HCEC 1CT (cell line): Measurements from ENCODE around the gene ZKSCAN8.
A peak's percentile ranks its signal among the peaks of the same experiment; 100 is the strongest.
"Not testable (repeated sequence)": the region's sequence is repeated elsewhere in the genome, so short reads cannot be mapped to it uniquely, and the experiment has no call there.

ENCODE experiments used
- DNase-seq: peaks from one replicate; pipeline ENCODE4 v3.0.0-alpha.2; 2017

ZKSCAN8 gene

DNA sequence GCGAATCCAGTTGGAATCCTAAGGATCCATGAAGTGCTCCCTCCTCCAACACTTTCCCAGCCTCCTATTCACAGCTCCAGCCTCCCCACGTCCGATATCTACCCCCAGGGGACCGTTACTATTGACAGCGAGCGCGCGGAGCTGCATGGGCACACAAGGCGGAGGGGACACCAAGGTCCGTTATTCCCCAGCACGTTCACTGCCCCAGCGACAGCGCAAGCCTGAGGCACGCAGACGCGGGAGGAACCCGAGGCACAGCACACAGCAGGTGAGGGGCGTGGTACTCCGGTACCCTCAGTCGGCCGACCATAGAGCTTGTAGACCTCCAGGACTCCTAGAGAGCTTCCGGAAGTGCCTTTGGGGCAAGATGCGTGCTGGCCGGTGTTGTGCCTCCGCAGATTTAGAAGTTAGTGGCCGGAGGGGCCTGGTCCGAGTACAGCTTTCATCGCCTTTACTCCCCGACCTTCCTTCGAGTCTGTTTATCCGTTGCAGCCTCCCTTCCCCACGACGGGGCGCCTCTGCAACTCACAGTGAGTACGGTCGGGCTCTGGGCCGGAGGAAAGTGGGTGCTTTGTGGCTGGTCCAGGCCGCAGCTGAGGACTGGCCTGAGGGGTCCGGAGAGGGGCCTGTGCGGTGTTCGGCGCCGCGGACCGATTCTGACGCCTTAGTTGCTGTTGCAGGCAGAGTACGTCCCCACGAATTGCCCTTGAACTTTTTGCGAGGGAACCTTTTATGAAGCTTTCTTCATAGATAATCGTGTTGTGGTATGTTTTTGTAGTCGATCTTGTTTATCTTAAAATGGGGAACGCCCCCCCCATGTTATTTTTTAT lies at the start of gene ZKSCAN8:
Gene ZKSCAN8, plus strand, starts transcription at position 384 of the 830 bp plus-strand sequence. CDS start 6,525 bp downstream, outside the sequence.
- DNase-seq, result peak; percentile 86

DNA sequence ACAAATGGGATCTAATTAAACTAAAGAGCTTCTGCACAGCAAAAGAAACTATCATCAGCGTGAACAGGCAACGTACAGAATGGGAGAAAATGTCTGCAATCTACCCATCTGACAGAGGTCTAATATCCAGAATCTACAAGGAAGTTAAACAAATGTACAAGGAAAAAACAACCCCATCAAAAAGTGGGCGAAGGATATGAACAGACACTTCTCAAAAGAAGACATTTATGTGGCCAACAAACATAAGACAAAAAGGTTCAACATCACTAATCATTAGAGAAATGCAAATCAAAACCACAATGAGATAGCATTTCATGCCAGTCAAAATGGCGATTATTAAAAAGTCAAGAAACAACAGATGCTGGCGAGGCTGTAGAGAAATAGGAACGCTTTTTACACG lies 39.5 kb upstream of the ZKSCAN8 start:
- not testable (repeated sequence) for DNase-seq

DNA sequence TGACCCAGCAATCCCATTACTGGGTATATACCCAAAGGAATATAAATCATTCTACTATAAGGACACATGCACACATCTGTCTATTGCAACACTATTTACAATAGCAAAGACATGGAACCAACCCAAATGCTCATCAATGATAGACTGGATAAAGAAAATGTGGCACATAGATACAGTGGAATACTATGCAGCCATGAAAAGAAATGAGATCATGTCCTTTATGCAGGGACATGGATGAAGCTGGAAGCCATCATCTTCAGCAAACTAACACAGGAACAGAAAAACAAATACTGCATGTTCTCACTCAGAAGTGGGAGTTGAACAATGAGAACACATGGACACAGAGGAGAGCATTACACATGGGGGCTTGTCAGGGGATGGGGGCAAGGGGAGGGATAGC lies 39.0 kb upstream of the ZKSCAN8 start:
- DNase-seq, result not testable (repeated sequence)

DNA sequence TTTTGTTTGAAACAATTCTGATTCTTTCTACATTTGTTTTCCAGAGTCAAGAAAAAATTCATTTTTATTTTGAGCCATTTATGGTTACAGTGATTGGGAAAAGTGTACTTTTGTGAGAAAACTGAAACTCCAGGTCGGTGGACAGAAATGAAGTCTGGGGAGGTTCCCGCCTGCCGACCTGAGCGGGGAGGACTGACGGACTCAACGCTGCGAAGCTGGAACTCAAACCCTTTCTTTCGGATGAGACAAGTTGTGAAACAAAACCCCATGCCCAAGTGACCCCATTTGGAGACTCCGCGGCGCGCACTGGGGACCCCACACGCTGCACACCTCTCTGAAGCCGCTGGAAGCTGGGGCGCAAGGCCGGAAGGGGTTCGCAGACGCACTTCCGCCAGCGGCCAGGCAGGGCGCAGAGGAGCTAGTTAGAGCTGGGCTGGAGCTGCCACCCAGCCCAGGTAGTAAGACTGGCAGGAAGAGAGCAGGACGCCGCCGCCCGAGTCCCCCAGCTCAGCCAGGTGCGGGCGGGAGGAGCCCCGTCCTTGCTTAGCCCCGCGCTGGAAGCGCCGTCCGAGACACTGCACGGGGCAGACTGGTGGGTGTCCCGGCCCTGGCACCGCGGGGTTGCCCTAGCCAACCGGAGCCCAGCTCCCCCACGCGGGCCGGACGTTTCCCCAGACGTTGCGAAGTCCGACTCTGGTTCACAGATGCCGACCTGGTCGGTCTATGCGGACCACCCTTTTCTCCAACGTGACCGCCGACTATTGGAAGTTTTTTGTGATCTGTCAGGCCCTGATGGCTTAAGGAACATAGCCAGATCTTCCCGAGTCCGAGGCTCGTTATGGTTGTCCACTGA lies 37.1 kb upstream of the ZKSCAN8 start:
- DNase-seq, result peak; percentile 78

DNA sequence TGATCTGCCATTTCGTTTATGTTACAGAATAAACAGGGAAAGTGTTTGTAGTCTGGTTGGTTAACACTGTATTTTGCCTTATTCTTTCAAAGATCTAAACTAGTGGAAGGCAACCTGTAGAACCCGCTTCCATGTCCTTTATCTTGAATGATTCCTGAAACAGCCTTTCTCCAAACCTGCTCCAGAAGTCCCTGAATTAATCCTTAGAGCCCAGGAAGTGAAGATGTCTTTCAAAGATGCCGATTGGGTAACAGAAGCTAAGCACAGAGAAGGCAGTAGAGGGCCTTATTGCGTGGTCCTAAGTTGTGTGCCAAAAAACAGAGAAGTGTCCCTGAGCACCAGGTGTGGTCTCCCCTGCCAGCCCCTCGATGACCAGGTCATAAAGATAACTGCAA lies 36.4 kb upstream of the ZKSCAN8 start:
- peak; percentile 36 for DNase-seq

DNA sequence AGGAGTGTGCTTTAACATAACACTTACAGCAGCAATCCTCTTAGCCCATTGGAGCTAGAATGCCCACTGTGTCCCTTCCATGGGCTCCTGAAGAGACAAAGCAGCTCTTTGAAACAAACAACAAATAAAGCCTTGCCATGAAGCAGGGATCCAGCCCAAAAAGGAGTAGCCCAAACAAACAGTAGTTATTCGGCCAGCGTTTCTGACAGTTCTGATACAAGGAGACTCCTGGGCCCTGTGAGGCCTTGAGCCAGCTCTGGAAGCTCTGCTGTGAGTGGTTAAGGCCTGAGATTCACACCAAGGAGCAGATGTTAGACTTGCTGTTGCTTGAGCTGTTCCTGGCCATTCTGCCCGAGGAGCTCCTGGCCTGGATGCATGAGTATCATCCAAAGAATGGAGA lies 34.2 kb upstream of the ZKSCAN8 start:
- no peak for DNase-seq

DNA sequence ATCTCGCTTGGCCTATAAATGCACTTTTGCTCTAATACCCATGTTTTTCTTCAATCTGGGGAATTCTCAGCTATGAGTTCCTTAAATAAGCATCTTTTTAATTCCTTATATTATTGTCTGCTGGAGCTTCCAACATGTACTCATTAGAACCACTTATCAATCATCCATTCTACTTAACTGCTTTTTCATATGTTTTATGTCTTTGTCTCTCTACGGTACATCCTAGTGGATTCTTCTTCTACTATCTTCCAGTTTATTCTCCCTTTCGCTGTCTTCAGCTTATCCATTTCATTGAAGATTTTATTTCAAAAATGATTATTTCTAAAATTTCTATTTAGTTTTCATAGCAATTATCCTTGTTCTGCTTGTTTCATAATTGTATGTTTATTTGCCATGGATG lies 29.7 kb upstream of the ZKSCAN8 start:
- no peak for DNase-seq

DNA sequence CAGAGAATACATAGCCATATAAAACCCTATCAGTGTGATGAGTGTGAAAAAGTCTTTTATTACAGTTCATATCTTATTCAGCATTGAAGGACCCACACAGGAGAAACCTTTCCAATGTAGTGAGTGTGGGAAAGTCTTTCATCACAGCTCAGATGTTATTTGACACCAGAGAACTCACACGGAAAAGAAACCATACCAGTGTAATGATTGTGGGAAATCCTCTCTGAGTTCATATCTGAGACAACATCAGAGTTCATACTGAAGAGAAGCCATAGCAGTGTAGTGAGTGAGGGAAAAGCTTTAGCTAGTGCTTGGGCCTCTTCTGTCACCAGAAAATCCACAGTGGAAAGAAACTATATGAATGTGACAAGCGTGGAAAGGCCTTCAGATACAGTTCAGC lies 25.9 kb upstream of the ZKSCAN8 start:
- no peak for DNase-seq

DNA sequence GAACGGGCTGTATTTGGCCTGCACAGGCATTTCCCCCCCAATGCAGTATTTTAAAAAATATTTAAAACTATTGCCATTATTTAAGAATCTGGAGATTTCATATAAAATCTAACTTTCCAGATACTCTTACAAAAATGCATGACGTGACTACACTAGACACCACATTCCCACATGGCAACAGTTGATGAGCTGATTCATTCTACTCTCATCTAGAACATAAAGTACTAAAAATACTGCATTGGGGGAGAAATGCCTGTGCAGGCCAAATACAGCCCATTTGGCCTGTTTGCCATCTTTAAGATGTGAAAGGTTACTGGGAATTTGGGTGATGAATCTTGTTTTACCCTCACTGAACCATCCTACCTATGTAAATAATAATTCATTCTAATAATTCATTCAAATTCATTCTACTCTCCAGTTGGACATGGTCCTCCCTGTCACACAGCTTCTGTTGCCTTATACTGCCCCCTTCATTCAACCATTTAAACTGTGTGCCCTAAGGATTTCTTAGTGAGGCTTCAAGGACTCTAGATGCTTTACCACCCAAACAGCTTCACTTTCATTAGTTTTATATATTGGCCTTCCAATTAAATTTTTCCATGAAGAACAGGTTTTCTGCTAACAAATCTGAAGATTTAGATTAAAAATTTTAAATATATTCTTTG lies 24.2 kb upstream of the ZKSCAN8 start:
- peak; percentile 72 for DNase-seq

DNA sequence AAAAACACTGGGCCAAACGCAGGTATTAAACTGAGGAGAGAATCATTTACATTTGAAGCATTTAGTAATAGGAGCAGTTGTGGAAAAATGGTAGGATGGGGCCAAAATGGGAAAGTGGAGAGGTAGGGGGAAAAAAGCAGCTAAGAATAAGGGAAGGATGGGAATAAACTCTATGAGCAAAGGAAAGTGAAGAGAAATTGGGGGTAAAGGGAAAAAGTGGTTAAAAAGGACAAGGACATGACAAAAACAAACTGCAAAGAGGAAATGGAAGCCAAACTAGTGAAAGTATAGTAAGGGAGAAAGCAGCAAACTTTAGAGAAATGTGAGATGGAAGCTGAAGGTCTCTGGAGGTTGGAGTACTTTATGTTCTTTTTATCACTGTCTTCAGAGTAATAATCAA lies 23.5 kb upstream of the ZKSCAN8 start:
- DNase-seq, result no peak

DNA sequence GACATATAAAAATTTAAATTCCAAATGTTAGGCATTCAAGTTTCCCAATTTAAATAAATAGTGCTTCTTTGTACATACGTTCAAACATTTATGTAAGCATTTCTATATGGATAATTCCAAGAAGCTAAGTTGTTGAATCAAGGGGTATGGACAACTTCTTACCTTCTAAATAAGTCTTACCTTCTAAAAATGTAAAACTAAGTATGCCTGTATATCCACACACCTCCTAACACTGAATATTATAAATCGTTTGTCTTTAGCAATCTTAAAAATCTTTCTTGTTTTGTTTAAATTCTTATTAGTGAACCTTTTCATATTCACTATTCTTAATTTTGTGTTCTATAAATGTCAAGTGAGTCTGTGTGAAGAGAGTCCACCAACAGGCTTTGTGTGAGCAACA lies 19.8 kb upstream of the ZKSCAN8 start:
- DNase-seq, result no peak

DNA sequence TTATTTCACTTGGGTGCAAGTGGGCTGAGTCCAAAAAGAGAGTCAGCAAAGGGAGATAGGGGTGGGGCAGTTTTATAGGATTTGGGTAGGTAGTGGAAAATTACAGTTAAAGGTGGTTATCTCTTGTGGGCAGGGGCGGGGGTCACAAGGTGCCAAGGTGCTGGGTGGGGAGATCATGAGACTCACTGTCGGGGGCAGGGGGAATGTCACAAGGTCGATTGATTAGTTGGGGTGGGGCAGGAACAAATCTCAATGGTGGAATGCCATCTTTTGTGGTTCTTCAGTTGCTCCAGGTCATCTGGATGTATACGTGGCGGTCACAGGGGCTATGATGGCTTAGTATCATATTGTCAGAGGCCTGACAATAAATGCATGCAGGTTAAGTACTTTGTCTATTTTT lies 19.4 kb upstream of the ZKSCAN8 start:
- not testable (repeated sequence) for DNase-seq

DNA sequence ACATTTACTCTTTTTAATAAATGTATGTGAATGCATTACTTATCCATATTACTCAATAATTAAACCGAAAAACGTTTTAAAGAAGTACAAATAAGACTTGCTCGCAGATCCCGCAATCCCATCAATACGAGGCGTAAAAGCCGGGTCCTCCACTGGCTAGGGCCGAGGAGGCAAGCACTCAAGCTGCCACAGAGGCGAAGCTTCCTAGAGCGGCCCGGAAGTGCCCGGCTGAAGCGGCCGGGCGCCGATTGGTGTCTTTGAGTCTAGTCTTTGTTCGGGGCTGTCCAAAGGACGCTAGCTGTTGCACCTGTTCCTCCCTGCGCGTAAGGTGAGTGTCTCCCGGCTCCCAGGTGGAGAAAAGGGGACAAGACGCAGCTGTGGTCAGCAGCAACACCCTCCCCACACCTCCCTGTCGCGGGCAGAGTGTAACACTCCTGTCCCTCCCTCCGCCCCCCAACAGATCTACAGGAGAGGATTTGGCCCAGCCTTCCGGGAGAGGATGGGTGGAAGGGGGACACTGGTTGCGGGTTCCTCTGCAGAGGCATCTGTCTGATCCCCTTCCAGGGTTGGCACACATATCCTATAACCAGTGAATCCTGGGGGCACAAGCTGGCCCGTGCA lies 17.2 kb upstream of the ZKSCAN8 start, which contains the start of gene ZSCAN16:
Gene ZSCAN16, plus strand, starts transcription at position 260 of the 621 bp plus-strand sequence. CDS start 835 bp downstream, outside the sequence.
- peak; percentile 85 for DNase-seq

DNA sequence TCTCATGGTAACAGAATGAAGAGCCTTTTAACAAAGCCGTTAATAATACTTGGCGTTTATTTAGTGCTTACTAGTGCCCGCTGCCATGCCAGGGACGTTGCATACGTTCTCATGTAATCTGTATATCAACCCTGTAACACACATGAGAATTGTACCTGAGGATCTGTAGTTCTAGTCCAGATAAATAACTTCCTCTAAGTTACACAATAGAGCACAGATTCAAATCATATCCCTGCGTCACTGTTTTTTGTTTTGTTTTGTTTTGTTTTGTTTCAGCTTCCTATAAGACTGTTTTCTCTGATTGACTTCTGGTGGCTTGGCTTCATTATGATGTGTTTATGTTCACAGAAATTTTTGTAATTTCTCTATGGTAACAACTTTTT lies 16.7 kb upstream of the ZKSCAN8 start:
- DNase-seq, result no peak

DNA sequence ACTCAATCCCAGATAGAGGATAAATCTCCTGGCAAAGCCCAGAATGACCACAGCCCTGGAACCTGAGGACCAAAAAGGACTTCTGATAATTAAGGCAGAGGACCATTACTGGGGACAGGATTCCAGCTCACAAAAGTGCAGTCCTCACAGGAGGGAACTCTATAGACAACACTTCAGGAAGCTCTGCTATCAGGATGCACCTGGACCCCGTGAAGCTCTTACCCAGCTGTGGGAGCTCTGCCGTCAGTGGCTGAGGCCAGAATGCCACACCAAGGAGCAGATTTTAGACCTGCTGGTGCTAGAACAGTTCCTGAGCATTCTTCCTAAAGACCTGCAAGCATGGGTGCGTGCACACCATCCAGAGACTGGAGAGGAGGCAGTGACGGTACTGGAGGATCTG lies 16.3 kb upstream of the ZKSCAN8 start:
- no peak for DNase-seq

DNA sequence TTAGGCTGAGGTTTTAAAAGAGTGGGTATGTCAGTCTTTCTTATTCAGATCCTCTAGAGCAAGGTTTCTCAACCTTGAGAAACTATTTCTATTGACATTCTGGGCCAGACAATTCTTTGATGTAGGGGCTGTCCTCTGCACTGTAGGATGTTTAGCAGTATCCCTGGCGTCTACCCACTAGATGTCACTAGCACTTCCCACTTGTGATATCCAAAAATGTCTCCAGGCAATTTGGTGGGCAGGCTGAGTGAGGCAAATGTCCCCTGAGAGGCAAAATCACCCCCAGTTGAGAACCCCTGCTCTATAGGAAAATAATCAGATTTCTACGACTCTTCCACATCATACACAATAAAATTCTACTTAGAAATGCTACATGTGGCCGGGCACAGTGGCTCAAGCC lies 7.7 kb upstream of the ZKSCAN8 start:
- DNase-seq, result peak; percentile 55

DNA sequence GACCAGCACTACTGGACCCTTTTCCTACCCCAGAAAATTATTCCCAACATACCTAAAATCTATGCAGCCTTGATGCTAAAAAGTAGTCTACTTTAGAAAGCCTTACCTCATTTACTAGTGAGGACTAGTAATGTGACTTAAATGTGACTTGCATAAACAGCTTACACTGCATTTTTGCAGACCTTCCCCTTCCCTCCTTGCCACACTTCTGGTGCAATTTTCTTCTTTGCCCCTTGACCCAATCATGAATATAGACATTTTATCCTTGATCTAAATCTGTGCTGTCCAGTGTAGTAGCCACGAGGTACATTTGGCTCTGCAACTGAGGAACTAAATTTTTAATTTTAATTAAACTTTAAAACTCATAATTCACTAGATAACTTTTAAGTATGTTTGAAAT lies 7.0 kb upstream of the ZKSCAN8 start:
- no peak for DNase-seq

DNA sequence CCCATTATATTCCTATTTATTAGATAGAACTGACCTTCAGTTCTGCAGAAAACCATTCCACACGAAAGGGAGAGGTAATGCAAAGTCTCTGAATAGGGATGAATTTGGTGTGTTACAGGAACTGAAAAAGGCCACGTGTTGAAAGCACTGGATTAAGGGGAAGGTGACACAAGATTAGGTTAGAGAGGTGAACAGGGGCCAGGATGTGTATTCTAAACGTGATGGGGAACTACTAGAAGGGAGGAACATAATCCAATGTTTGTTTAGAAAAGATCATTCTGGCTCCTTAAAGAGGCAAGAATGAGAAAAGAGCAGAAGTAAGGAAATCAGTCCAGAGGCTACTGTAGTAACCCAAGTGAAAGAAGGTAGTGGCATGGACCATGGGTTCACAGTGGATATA lies 6.3 kb upstream of the ZKSCAN8 start:
- DNase-seq, result no peak

DNA sequence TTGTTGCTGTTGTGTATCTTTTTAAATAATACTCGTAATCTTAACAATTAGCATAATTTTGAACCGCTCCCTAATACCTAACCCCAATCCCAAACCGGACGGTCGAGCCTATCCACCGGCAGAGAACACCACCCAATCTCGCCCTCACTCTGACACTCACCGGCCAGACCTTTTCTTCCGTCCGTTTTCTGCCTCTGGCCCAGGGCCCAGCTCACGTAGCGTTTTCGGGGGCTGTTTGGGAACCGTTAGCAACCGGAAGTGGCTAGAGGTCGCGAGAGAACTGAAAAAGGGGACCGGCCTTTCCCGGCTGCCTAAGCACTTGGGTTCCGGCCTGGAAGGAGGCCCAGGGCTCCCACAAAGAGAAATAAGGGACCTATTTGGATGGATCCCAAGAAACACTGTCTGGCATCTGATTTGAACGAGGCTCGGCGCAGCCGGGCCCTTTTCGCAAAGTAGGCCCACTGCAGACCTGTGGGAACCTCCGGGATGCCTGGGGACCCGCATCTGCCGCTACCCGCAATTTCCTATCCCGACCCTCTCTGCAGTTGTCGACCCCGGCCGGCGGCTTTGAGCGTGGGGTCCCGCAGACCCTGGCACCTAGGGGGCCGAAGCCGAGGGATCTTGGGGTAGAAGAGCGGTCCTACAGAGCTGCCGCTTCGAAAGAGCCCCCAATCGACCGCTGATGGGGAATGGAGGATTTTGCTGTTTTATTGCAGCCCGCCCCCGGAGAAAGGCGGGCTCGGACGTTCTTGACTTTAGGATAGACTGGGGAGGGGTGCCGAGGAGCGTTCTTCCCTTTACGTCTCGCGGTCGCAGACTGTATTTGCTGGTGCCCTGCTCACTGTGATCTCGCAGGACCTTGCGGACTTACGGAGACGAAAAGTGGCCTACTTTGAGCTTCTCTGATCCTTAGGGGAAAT lies 4.8 kb upstream of the ZKSCAN8 start:
- peak; percentile 98 for DNase-seq

DNA sequence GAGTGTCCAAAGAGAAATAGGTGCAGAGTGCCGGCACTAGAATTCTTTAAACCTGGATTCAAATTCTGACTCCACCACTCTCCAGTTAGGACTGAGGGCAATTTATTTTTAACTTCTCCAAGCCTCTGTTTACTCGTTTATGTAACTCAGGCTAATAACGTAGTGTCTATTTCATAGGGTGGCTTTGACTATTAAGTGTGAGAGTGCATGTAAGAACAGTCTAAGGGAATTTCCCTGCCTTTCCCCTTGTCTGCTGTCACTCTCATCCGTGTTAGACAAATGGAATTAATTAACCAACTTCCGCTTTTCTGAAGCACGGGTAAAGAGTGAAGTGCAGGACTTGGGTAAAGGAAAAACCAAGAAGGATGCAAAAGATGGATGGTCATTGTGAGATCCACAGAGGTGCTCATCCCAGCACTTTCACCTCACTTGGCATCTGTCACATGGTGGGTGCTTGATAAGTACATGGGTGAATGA lies 4.1 kb upstream of the ZKSCAN8 start:
- DNase-seq, result no peak

DNA sequence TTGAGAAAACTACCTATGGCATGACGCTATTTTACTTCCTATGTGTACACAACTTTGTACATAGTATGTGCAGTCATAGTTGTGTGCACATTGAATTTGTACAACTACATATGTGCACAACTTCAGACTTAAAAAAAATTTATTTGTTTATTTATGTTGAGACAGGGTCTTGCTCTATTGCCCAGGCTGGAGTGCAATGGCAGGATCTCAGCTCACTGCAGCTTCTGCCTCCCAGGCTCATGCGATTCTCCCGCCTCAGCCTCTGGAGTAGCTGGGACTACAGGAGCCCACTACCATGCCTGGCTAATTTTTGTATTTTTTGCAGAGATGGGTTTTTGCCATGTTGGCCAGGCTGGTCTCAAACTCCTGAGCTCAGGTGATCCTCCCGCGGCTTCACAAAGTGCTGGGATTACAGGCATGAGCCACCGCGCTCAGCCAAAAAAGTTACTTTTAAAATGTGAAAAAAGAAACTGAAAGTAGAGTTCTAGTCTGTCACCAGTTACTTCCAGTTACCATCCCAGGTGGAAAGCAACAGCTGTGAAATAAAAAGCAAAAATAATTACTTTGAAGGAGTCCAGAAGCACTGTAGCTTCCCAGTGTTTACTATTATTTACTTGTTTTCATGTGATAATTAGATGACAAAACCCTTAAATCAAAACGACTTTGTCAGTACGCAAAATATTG lies 1.7 kb upstream of the ZKSCAN8 start:
- no peak for DNase-seq
